Breast epithelium (tissue), 4 donors: ENCODE data around the gene POR. TPM values are rescaled to one million over a fixed set of nuclear protein-coding genes. Genes with fewer than 3 reads are reported as not detected.
"Not testable (repeated sequence)": the region's sequence is repeated elsewhere in the genome, so short reads cannot be mapped to it uniquely, and the experiment has no call there.

ENCODE experiments used
- DNase-seq, 2 donors: peaks; one replicate each; pipeline ENCODE4 v3.0.0-alpha.2; 2019; ENCODE audit warnings: low spot score in 2 of 2
- H3K27ac ChIP-seq, 2 donors: fragments of 200-600 bp; sonication (generic) in 1 of 2; one replicate each; pipeline ENCODE4 v1.5.1; 2016 to 2019; ENCODE audit warnings: mild to moderate bottlenecking in 1 of 2
- H3K27me3 ChIP-seq, 2 donors: fragments of 200-600 bp; sonication (generic) in 1 of 2; one replicate each; pipeline versions ENCODE4 v1.5.1 to v1.6.0; 2017 to 2019; ENCODE audit warnings: control low read depth in 1 of 2, mild to moderate bottlenecking in 1 of 2
- H3K36me3 ChIP-seq: fragments of 200-600 bp; one replicate; pipeline ENCODE4 v1.5.1; 2019
- H3K4me1 ChIP-seq, 2 donors: fragments of 200-600 bp; sonication (generic); one replicate each; pipeline ENCODE4 v1.5.1; 2016 to 2019; ENCODE audit warnings: control low read depth in 1 of 2
- H3K4me3 ChIP-seq, 3 donors: fragments of 200-600 bp; sonication (generic); 1 replicate in 2 of 3; 2 replicates in 1 of 3; pipeline ENCODE4 v1.5.1; 2016 to 2019; ENCODE audit warnings: mild to moderate bottlenecking in 3 of 3, moderate library complexity in 2 of 3
- H3K9me3 ChIP-seq, 2 donors: fragments of 200-600 bp; sonication (generic) in 1 of 2; one replicate each; pipeline ENCODE4 v1.5.1; 2016 to 2019; ENCODE audit warnings: control low read depth in 1 of 2
- POLR2A ChIP-seq: fragments of 450-650 bp; IDR thresholded peaks from one replicate; pipeline ENCODE4 v1.6.1; 2016; ENCODE audit warnings: antibody characterized with exemption, mild to moderate bottlenecking, moderate library complexity
- POLR2AphosphoS5 ChIP-seq, 3 donors: sonication (generic); formaldehyde crosslinking; IDR thresholded peaks; one replicate each; pipeline ENCODE4 v1.6.1; 2017; ENCODE audit warnings: antibody characterized with exemption in 3 of 3
- intact Hi-C: fragments of 100-400 bp; cut with DNase I; formaldehyde crosslinking; loops from one replicate; pipeline ENCODE4 v1.15.1; 2023; ENCODE audit warnings: low total_unique reads
- total RNA-seq, 3 donors: library from RNA; depleted of rRNA; stranded (reverse); fragments of >200 nt; gene quantifications; one replicate each; pipeline ENCODE4 v1.1.0, GENCODE V29; 2016
- TF ChIP-seq, protein P1 (sequence below), 3 donors: fragments of 450-650 bp; IDR thresholded peaks; one replicate each; pipeline ENCODE4 v1.5.1; 2016 to 2017; ENCODE audit warnings: antibody characterized with exemption in 3 of 3, mild to moderate bottlenecking in 3 of 3, moderate library complexity in 3 of 3

Gene POR
- total RNA-seq, 3 donors from 2014 or later = 62.1 to 123 (median 87.7) TPM

- TF ChIP-seq POLR2AphosphoS5 (IDR thresholded peaks at IDR 0.05) = no peak
- TF ChIP-seq, protein P1, sequence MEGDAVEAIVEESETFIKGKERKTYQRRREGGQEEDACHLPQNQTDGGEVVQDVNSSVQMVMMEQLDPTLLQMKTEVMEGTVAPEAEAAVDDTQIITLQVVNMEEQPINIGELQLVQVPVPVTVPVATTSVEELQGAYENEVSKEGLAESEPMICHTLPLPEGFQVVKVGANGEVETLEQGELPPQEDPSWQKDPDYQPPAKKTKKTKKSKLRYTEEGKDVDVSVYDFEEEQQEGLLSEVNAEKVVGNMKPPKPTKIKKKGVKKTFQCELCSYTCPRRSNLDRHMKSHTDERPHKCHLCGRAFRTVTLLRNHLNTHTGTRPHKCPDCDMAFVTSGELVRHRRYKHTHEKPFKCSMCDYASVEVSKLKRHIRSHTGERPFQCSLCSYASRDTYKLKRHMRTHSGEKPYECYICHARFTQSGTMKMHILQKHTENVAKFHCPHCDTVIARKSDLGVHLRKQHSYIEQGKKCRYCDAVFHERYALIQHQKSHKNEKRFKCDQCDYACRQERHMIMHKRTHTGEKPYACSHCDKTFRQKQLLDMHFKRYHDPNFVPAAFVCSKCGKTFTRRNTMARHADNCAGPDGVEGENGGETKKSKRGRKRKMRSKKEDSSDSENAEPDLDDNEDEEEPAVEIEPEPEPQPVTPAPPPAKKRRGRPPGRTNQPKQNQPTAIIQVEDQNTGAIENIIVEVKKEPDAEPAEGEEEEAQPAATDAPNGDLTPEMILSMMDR (IDR thresholded peaks at IDR 0.05) = no peak
- TF ChIP-seq POLR2A = no peak
- no peaks in the 10 kb centered on the region for H3K27me3 ChIP-seq
- intact Hi-C loops = no loop called here
- DNase-seq = no peak
- H3K36me3 ChIP-seq = no peaks in the 10 kb centered on the region
- no peak overlapping the region for H3K27ac ChIP-seq
- H3K9me3 ChIP-seq = no peaks in the 10 kb centered on the region
- H3K4me1 ChIP-seq = peaks cover 0 to 5% of the 10 kb centered on the region in 2 donors
- H3K4me3 ChIP-seq = no peak overlapping the region
These were observed 27.1 kb upstream of the POR start for GRCh38 chr7:75887669-75888369.

DNA sequence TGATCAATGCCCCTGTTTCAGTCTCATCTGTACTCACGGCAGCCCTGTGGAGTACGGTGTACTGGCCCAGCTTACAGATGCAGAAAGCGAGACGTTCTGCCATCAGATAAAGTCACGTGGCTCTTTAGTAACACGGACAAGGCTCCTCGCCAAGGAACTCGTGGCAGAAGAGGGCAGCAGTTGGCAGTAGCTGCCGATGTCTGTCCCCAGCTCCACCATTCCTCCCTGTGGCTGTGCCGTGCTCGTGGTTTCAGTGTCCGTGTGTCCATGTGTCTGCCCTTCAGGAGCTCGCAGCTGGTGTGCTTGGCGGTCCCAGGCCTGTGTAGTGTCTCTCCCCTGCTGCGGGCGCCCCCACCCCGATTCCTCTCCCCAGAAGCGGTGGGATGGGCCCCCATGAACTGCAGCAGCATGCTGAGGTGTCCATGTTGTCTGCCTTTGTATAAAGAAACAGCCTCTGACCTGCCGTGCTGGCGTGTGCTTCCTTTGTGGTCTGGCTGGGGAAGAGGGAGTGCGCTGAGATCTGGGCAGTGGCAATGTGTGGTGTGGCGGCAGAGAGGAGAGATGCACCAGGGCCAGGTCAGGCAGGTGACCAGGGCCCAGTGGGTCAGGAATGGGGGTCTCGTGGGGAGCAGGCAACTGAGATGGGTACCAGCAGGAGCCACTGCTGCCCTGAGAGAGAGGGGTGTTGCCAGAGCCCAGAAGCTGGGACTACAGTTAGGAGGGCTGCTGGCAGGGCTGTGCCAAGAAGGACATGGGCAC, 26.3 kb upstream of the POR start:
- H3K4me3 ChIP-seq = no peak overlapping the region
- peak overlapping the region in 1 of 2 donors; percentile 7 for H3K27ac ChIP-seq
- H3K36me3 ChIP-seq = no peaks in the 10 kb centered on the region
- TF ChIP-seq POLR2AphosphoS5 (IDR thresholded peaks at IDR 0.05) (no peak), POLR2A (no peak)
- TF ChIP-seq, protein P1 (IDR thresholded peaks at IDR 0.05) = no peak
- peaks cover 0 to 5% of the 10 kb centered on the region in 2 donors for H3K4me1 ChIP-seq
- DNase-seq = no peak
- H3K9me3 ChIP-seq = no peaks in the 10 kb centered on the region
- H3K27me3 ChIP-seq = no peaks in the 10 kb centered on the region
- intact Hi-C loops = no loop called here

DNA sequence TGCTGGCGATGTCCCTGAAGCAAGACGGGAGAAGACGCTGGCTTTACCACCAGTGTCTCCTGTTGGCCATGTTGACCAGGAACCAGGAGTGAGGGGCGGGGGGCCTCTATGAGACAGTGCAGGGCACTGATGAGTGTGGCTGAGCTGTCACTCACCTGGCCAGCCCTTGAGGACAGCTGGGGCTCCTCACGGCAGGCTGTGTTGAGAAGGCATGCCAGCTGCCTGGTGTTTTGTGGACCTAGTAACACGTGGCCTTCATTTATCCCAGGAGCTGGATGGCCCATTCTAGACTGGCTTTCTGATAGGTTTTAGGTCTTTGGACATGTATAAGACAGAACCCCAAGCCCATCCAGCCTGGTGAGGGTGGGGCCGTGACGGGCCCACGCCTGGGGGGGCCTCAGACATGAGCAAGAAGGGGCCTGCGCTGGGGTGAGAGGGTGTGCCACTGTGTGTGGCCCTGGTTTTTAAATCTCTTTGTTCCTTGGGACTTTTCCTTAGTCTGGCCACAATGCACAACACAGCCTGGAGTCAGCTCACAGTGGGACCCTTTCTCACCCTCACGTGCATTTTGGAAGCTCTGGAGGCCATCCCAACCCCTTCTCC, 25.6 kb upstream of the POR start:
- no peaks in the 10 kb centered on the region for H3K36me3 ChIP-seq

GRCh38 chr7:75889826-75890225, 25.1 kb upstream of the POR start:
- Histone ChIP-seq H3K36me3 (no peaks in the 10 kb centered on the region), H3K4me3 (no peak overlapping the region), H3K27ac (no peak overlapping the region), H3K27me3 (no peaks in the 10 kb centered on the region), H3K9me3 (no peaks in the 10 kb centered on the region), H3K4me1 (peaks cover 0 to 5% of the 10 kb centered on the region in 2 donors)
- no peak for DNase-seq
- TF ChIP-seq, protein P1 (IDR thresholded peaks at IDR 0.05) = no peak
- TF ChIP-seq POLR2AphosphoS5 (IDR thresholded peaks at IDR 0.05) = no peak
- TF ChIP-seq POLR2A = no peak
- intact Hi-C loops = no loop called here

More for the DNA sequence above, 25.6 kb upstream of the POR start:
- no peaks in the 10 kb centered on the region for H3K9me3 ChIP-seq
- TF ChIP-seq POLR2A (no peak), POLR2AphosphoS5 (IDR thresholded peaks at IDR 0.05) (no peak)
- TF ChIP-seq, protein P1 (IDR thresholded peaks at IDR 0.05) = no peak
- H3K27me3 ChIP-seq = no peaks in the 10 kb centered on the region
- no peak overlapping the region for H3K27ac ChIP-seq
- H3K4me1 ChIP-seq = peaks cover 0 to 5% of the 10 kb centered on the region in 2 donors
- H3K4me3 ChIP-seq = no peak overlapping the region
- intact Hi-C loops = no loop called here
- no peak for DNase-seq

GRCh38 chr7:75891237-75891636, 23.7 kb upstream of the POR start:
- DNase-seq, H3K4me1 ChIP-seq, intact Hi-C loops, H3K27ac ChIP-seq, H3K4me3 ChIP-seq, H3K9me3 ChIP-seq, H3K27me3 ChIP-seq, H3K36me3 ChIP-seq: not testable (repeated sequence)
